Naive thymus-derived CD8-positive, alpha-beta T cell (primary cell): ENCODE measurements around the gene C11orf97. TPM values are rescaled to one million over a fixed set of nuclear protein-coding genes. Genes with fewer than 3 reads are reported as not detected.
"Not testable (repeated sequence)": the region's sequence is repeated elsewhere in the genome, so short reads cannot be mapped to it uniquely, and the experiment has no call there.

Experiments used
- ATAC-seq, 2 donors: fragments of 150-1000 bp; cut with Tn5 transposase in 1 of 2; sonication (Bioruptor Pico), chemical (Tn5 transposase) in 1 of 2; 1 replicate in 1 of 2; 2 replicates in 1 of 2; pipeline ENCODE4 v1.10.0; 2021; ENCODE audit warnings: mild to moderate bottlenecking in 2 of 2, moderate library complexity in 2 of 2
- POLR2A ChIA-PET: fragments of 350-600 bp; sonication (Branson Sonifier 250); formaldehyde crosslinking; loops from one replicate; lab custom pipeline; 2021; ENCODE audit warnings: antibody characterized with exemption; lab: Charles Lee
- DNase-seq, 10 donors: peaks; one replicate each; pipeline versions ENCODE4 v3.0.0 to v3.0.0-alpha.2; 2020 to 2022
- H3K27ac Mint-ChIP-seq, 10 donors: one replicate each; pipeline ENCODE4 v1.8.0; 2020 to 2022; ENCODE audit warnings: mild to moderate bottlenecking in 10 of 10, mixed read lengths in 10 of 10, moderate library complexity in 4 of 10, inconsistent platforms in 1 of 10
- H3K27me3 Mint-ChIP-seq, 5 donors: one replicate each; pipeline ENCODE4 v1.8.0; 2021 to 2022; ENCODE audit warnings: mixed read lengths in 5 of 5
- H3K36me3 Mint-ChIP-seq, 3 donors: one replicate each; pipeline ENCODE4 v1.8.0; 2020 to 2022; ENCODE audit warnings: mixed read lengths in 3 of 3, mild to moderate bottlenecking in 2 of 3, inconsistent platforms in 1 of 3
- H3K4me1 Mint-ChIP-seq, 4 donors: one replicate each; pipeline ENCODE4 v1.8.0; 2021 to 2022; ENCODE audit warnings: mixed read lengths in 4 of 4
- H3K4me3 Mint-ChIP-seq, 10 donors: one replicate each; pipeline ENCODE4 v1.8.0; 2020 to 2022; ENCODE audit warnings: mild to moderate bottlenecking in 10 of 10, mixed read lengths in 10 of 10, moderate library complexity in 6 of 10, inconsistent platforms in 1 of 10
- H3K9me3 Mint-ChIP-seq, 9 donors: one replicate each; pipeline ENCODE4 v1.8.0; 2020 to 2022; ENCODE audit warnings: mixed read lengths in 9 of 9, mild to moderate bottlenecking in 3 of 9, inconsistent platforms in 1 of 9, moderate library complexity in 1 of 9
- polyA plus RNA-seq, 3 donors: library from polyadenylated mRNA; unstranded; fragments of 300-500 nt; fragmentation: Illumina TruSeq; gene quantifications; one replicate each; pipeline ENCODE4 v1.2.3, GENCODE V29; 2021
- total RNA-seq, 8 experiments: library from RNA in 2 of 8; stranded (reverse) in 2 of 8; gene quantifications; one replicate each; pipeline ENCODE4 v1.2.3 and lab custom pipeline; 2021 to 2026

The C11orf97 gene
- total and polyA plus RNA-seq, 5 experiments from 2014 or later, result not detected

GRCh38 chr11:94504689-94505293 lies 7.5 kb upstream of the C11orf97 start:
- POLR2A ChIA-PET, result interaction anchor here (0.7 kb wide), 1 partner anchor 16 kb away, joined by 4 read pairs; no protein-coding TSS in a partner anchor
- ATAC-seq, result peak; percentile 49 to 61
- Mint-ChIP-seq H3K36me3 (peaks cover 0 to 20% (median 0%) of the 10 kb centered on the region in 3 donors), H3K4me3 (no peak overlapping the region), H3K4me1 (no peaks in the 10 kb centered on the region), H3K27ac (no peak overlapping the region), H3K9me3 (no peaks in the 10 kb centered on the region), H3K27me3 (no peaks in the 10 kb centered on the region)
- peak in 5 of 10 donors; percentile 10 to 65 (median 56) for DNase-seq

- POLR2A ChIA-PET, ATAC-seq, DNase-seq, H3K9me3 Mint-ChIP-seq, H3K27ac Mint-ChIP-seq, H3K36me3 Mint-ChIP-seq, H3K27me3 Mint-ChIP-seq, H3K4me3 Mint-ChIP-seq, H3K4me1 Mint-ChIP-seq: not testable (repeated sequence)
These were observed 5.7 kb upstream of the C11orf97 start for GRCh38 chr11:94506513-94506912.

- Mint-ChIP-seq H3K27ac (no peak overlapping the region), H3K9me3 (no peaks in the 10 kb centered on the region), H3K27me3 (peaks cover 0 to 14% (median 0%) of the 10 kb centered on the region in 5 donors), H3K4me3 (no peak overlapping the region), H3K4me1 (peaks cover 6 to 9% (median 8%) of the 10 kb centered on the region in 4 donors), H3K36me3 (peaks cover 0 to 2% (median 0%) of the 10 kb centered on the region in 3 donors)
- ATAC-seq (no peak), DNase-seq (no peak)
- POLR2A ChIA-PET, result no interaction called here
These were observed 4.8 kb upstream of the C11orf97 start for GRCh38 chr11:94507485-94507884.

- H3K27me3 Mint-ChIP-seq, result peaks cover 5 to 23% (median 10%) of the 10 kb centered on the region in 5 donors
- peak overlapping the region; percentile 2 to 90 (median 84) for H3K4me3 Mint-ChIP-seq
- no peaks in the 10 kb centered on the region for H3K36me3 Mint-ChIP-seq
- DNase-seq (peak in 3 of 10 donors; percentile 5 to 30 (median 17)), ATAC-seq (peak; percentile 29 to 61)
- POLR2A ChIA-PET, result interaction anchor here (0.6 to 1.3 kb wide), 5 partner anchors 19 to 618 kb away, joined by 3 to 6 read pairs (median 3); partner anchors contain the start of gene PANX1
- peak overlapping the region in 2 of 10 donors; percentile 14 to 15 for H3K27ac Mint-ChIP-seq
- H3K9me3 Mint-ChIP-seq, result no peaks in the 10 kb centered on the region
- peaks cover 10 to 19% (median 18%) of the 10 kb centered on the region in 4 donors for H3K4me1 Mint-ChIP-seq
These were observed 830 bp downstream of the C11orf97 start for GRCh38 chr11:94513091-94513490.

- Mint-ChIP-seq H3K36me3 (no peaks in the 10 kb centered on the region), H3K27ac (peak overlapping the region in 1 of 10 donors; percentile 39), H3K27me3 (peaks cover 5 to 22% (median 9%) of the 10 kb centered on the region in 5 donors), H3K4me1 (peaks cover 10 to 19% (median 18%) of the 10 kb centered on the region in 4 donors), H3K4me3 (no peak overlapping the region), H3K9me3 (no peaks in the 10 kb centered on the region)
- DNase-seq, result no peak
- POLR2A ChIA-PET, result no interaction called here
- ATAC-seq, result no peak
These were observed 3.1 kb downstream of the C11orf97 start for GRCh38 chr11:94515398-94515797.

GRCh38 chr11:94516725-94517124 lies 4.5 kb downstream of the C11orf97 start:
- DNase-seq (no peak), ATAC-seq (no peak)
- POLR2A ChIA-PET, result interaction anchor here (1.3 kb wide), 1 partner anchor 23 kb away, joined by 4 read pairs; the partner anchor contains the start of genes ANKRD49 and MRE11
- Mint-ChIP-seq H3K27ac (no peak overlapping the region), H3K4me3 (no peak overlapping the region), H3K4me1 (peaks cover 10 to 18% (median 17%) of the 10 kb centered on the region in 4 donors), H3K9me3 (no peaks in the 10 kb centered on the region), H3K36me3 (no peaks in the 10 kb centered on the region), H3K27me3 (peaks cover 5 to 13% (median 7%) of the 10 kb centered on the region in 5 donors)

GRCh38 chr11:94518300-94518699 lies 6.0 kb downstream of the C11orf97 start:
- Mint-ChIP-seq H3K9me3 (no peaks in the 10 kb centered on the region), H3K27me3 (peaks cover 4 to 18% (median 10%) of the 10 kb centered on the region in 5 donors)
- POLR2A ChIA-PET, result no interaction called here

GRCh38 chr11:94519478-94520084 lies 7.3 kb downstream of the C11orf97 start:
- POLR2A ChIA-PET, result no interaction called here
- Mint-ChIP-seq H3K27me3 (peaks cover 4 to 23% (median 13%) of the 10 kb centered on the region in 5 donors), H3K27ac (no peak overlapping the region), H3K4me1 (no peaks in the 10 kb centered on the region), H3K36me3 (no peaks in the 10 kb centered on the region), H3K9me3 (no peaks in the 10 kb centered on the region), H3K4me3 (no peak overlapping the region)
- peak; percentile 35 to 42 for ATAC-seq
- DNase-seq, result peak in 3 of 10 donors; percentile 36 to 48 (median 39)

More at GRCh38 chr11:94518300-94518699, 6.0 kb downstream of the C11orf97 start:
- Mint-ChIP-seq H3K27ac (no peak overlapping the region), H3K4me3 (no peak overlapping the region), H3K36me3 (no peaks in the 10 kb centered on the region), H3K4me1 (peaks cover 0 to 2% (median 2%) of the 10 kb centered on the region in 4 donors)
- ATAC-seq (no peak), DNase-seq (no peak)

GRCh38 chr11:94521684-94522083 lies 9.4 kb downstream of the C11orf97 start:
- H3K27me3 Mint-ChIP-seq, result peaks cover 3 to 22% (median 13%) of the 10 kb centered on the region in 5 donors
- ATAC-seq (no peak), DNase-seq (no peak)
- no peak overlapping the region for H3K27ac Mint-ChIP-seq
- no peak overlapping the region for H3K4me3 Mint-ChIP-seq
- no peaks in the 10 kb centered on the region for H3K9me3 Mint-ChIP-seq
- POLR2A ChIA-PET, result no interaction called here
- no peaks in the 10 kb centered on the region for H3K36me3 Mint-ChIP-seq
- no peaks in the 10 kb centered on the region for H3K4me1 Mint-ChIP-seq

GRCh38 chr11:94524341-94524740 lies 12.1 kb downstream of the C11orf97 start:
- Mint-ChIP-seq H3K27ac (no peak overlapping the region), H3K9me3 (no peaks in the 10 kb centered on the region), H3K4me1 (no peaks in the 10 kb centered on the region), H3K4me3 (no peak overlapping the region), H3K36me3 (no peaks in the 10 kb centered on the region), H3K27me3 (peaks cover 5 to 30% (median 17%) of the 10 kb centered on the region in 5 donors)
- DNase-seq (no peak), ATAC-seq (no peak)
- POLR2A ChIA-PET, result no interaction called here

- DNase-seq (no peak), ATAC-seq (no peak)
- POLR2A ChIA-PET, result no interaction called here
- Mint-ChIP-seq H3K36me3 (no peaks in the 10 kb centered on the region), H3K27ac (peak overlapping the region in 1 of 10 donors; percentile 17), H3K27me3 (peaks cover 7 to 30% (median 17%) of the 10 kb centered on the region in 5 donors), H3K4me1 (no peaks in the 10 kb centered on the region), H3K9me3 (no peaks in the 10 kb centered on the region), H3K4me3 (no peak overlapping the region)
These were observed 13.5 kb downstream of the C11orf97 start for GRCh38 chr11:94525546-94526324.

- Mint-ChIP-seq H3K27me3 (peaks cover 8 to 30% (median 20%) of the 10 kb centered on the region in 5 donors), H3K4me3 (no peak overlapping the region), H3K4me1 (no peaks in the 10 kb centered on the region), H3K9me3 (no peaks in the 10 kb centered on the region), H3K36me3 (no peaks in the 10 kb centered on the region), H3K27ac (no peak overlapping the region)
- DNase-seq (no peak), ATAC-seq (no peak)
- POLR2A ChIA-PET, result no interaction called here
These were observed 14.6 kb downstream of the C11orf97 start for GRCh38 chr11:94526645-94527438.
